Neural cell (in vitro differentiated cells): Measurements from ENCODE around the gene SRP14. TPM values are rescaled to one million over a fixed set of nuclear protein-coding genes. Genes with fewer than 3 reads are reported as not detected.

Source experiments
- H2AFZ ChIP-seq: fragments of 200-600, 300-800 bp; sonication (generic), shearing (Covaris generic); 2 replicates; pipeline ENCODE4 v1.6.0; 2014; ENCODE audit warnings: low read depth, mild to moderate bottlenecking, antibody characterized with exemption, low read length, moderate library complexity
- H3F3A ChIP-seq: fragments of 200-600 bp; shearing (Covaris generic); 2 replicates; pipeline ENCODE4 v1.6.1; 2016; ENCODE audit warnings: mild to moderate bottlenecking, moderate library complexity, mixed read lengths, antibody characterized with exemption, low read length; ENCODE audit not compliant: insufficient read depth, poor library complexity, severe bottlenecking
- H3K27ac ChIP-seq: fragments of 200-600, 300-800 bp; sonication (generic), shearing (Covaris generic); 2 replicates; pipeline ENCODE4 v1.5.1; 2014; ENCODE audit warnings: mild to moderate bottlenecking, low read length, moderate library complexity
- H3K27me3 ChIP-seq: fragments of 300-800, 200-600 bp; sonication (generic), shearing (Covaris generic); 2 replicates; pipeline ENCODE4 v1.6.0; 2014; ENCODE audit warnings: mild to moderate bottlenecking, low read depth, low read length, moderate library complexity; ENCODE audit not compliant: insufficient read depth
- H3K36me3 ChIP-seq: fragments of 300-800, 200-600 bp; sonication (generic), shearing (Covaris generic); 2 replicates; pipeline ENCODE4 v1.5.1; 2014; ENCODE audit warnings: mild to moderate bottlenecking, antibody characterized with exemption, low read length, moderate library complexity; ENCODE audit not compliant: insufficient read depth
- H3K4me2 ChIP-seq: fragments of 300-800, 200-600 bp; sonication (generic), shearing (Covaris generic); 2 replicates; pipeline ENCODE4 v1.6.0; 2014; ENCODE audit warnings: mild to moderate bottlenecking, low read length
- H3K4me3 ChIP-seq: fragments of 300-800, 200-600 bp; sonication (generic), shearing (Covaris generic); 2 replicates; pipeline ENCODE4 v1.5.1; 2014; ENCODE audit warnings: mild to moderate bottlenecking, low read length, moderate library complexity
- H3K79me2 ChIP-seq: fragments of 200-600 bp; shearing (Covaris generic); replicated peaks from 2 replicates; pipeline ENCODE4 v1.6.0; 2014; ENCODE audit warnings: mild to moderate bottlenecking, low read length, moderate library complexity; ENCODE audit not compliant: insufficient read depth
- H3K9ac ChIP-seq: fragments of 300-800, 200-600 bp; sonication (generic), shearing (Covaris generic); 2 replicates; pipeline ENCODE4 v1.6.1; 2016; ENCODE audit warnings: mild to moderate bottlenecking, low read length, mixed read lengths
- H3K9me2 ChIP-seq: fragments of 200-600 bp; shearing (Covaris generic); 2 replicates; pipeline ENCODE4 v1.6.1; 2016; ENCODE audit warnings: mild to moderate bottlenecking, low read length, mixed read lengths; ENCODE audit not compliant: insufficient read depth
- H3K9me3 ChIP-seq: fragments of 200-600, 300-800 bp; sonication (generic), shearing (Covaris generic); 2 replicates; pipeline ENCODE4 v1.6.1; 2016; ENCODE audit warnings: mild to moderate bottlenecking, mixed run types, low read length, moderate library complexity, mixed read lengths
- H4K20me1 ChIP-seq: fragments of 200-600 bp; shearing (Covaris generic); 2 replicates; pipeline ENCODE4 v1.6.1; 2016; ENCODE audit warnings: mild to moderate bottlenecking, mixed run types; ENCODE audit not compliant: insufficient read depth
- CTCF ChIP-seq: fragments of 450-650 bp; IDR thresholded peaks from 2 replicates; pipeline ENCODE4 v1.5.1; 2014; ENCODE audit warnings: antibody characterized with exemption, mild to moderate bottlenecking, moderate library complexity; ENCODE audit not compliant: poor library complexity, severe bottlenecking
- EP300 ChIP-seq: fragments of 450-650 bp; conservative IDR thresholded peaks from 2 replicates; pipeline ENCODE4 v1.6.1; 2014; ENCODE audit warnings: antibody characterized with exemption, mild to moderate bottlenecking, moderate library complexity; ENCODE audit not compliant: poor library complexity, severe bottlenecking
- EZH2 ChIP-seq: fragments of 200-600, 300-800 bp; shearing (Covaris generic), sonication (generic); IDR thresholded peaks from 2 replicates; pipeline ENCODE4 v1.6.1; 2014; ENCODE audit warnings: antibody characterized with exemption, low read length, borderline replicate concordance, mild to moderate bottlenecking; ENCODE audit not compliant: insufficient read depth, poor library complexity, severe bottlenecking
- MXI1 ChIP-seq: fragments of 450-650 bp; conservative IDR thresholded peaks from 2 replicates; pipeline ENCODE4 v1.6.1; 2014; ENCODE audit warnings: antibody characterized with exemption, mild to moderate bottlenecking; ENCODE audit not compliant: poor library complexity, severe bottlenecking
- POLR2AphosphoS5 ChIP-seq: IDR thresholded peaks from 2 replicates; pipeline ENCODE4 v1.6.1; 2012
- RAD21 ChIP-seq: fragments of 450-650 bp; conservative IDR thresholded peaks from 2 replicates; pipeline ENCODE4 v1.6.1; 2014; ENCODE audit warnings: antibody characterized with exemption, mild to moderate bottlenecking, moderate library complexity
- REST ChIP-seq: IDR thresholded peaks from 2 replicates; pipeline ENCODE4 v1.6.1; 2012; ENCODE audit warnings: borderline replicate concordance
- SMC3 ChIP-seq: fragments of 450-650 bp; conservative IDR thresholded peaks from 2 replicates; pipeline ENCODE4 v1.6.1; 2014; ENCODE audit warnings: antibody characterized with exemption, mild to moderate bottlenecking, moderate library complexity; ENCODE audit not compliant: poor library complexity
- TAF1 ChIP-seq: IDR thresholded peaks from 2 replicates; pipeline ENCODE4 v1.6.1; 2012; ENCODE audit warnings: low read depth
- polyA plus RNA-seq: library from polyadenylated mRNA; depleted of rRNA; stranded (reverse); fragments of >200 nt; gene quantifications from 2 replicates; pipeline ENCODE4 v1.2.3, GENCODE V29; 2014

Gene SRP14
- polyA plus RNA-seq, 1 donor from 2014 or later, result 490 TPM

GRCh38 chr15:40028853-40029252, 10.1 kb downstream of the SRP14 start:
- Histone ChIP-seq H3K4me2 (no peak overlapping the region), H3K4me3 (no peak overlapping the region), H3K27ac (no peak overlapping the region), H3K79me2 (no peaks in the 10 kb centered on the region), H3K9me3 (no peaks in the 10 kb centered on the region), H3K9ac (no peak overlapping the region), H3K36me3 (peaks cover 10% of the 10 kb centered on the region), H2AFZ (no peak overlapping the region), H3K9me2 (no peaks in the 10 kb centered on the region), H3K27me3 (no peaks in the 10 kb centered on the region), H3F3A (no peaks in the 10 kb centered on the region), H4K20me1 (no peaks in the 10 kb centered on the region)
- TF ChIP-seq EZH2 (no peak), RAD21 (no peak), CTCF (no peak), REST (no peak), TAF1 (no peak), SMC3 (no peak), EP300 (no peak)

DNA sequence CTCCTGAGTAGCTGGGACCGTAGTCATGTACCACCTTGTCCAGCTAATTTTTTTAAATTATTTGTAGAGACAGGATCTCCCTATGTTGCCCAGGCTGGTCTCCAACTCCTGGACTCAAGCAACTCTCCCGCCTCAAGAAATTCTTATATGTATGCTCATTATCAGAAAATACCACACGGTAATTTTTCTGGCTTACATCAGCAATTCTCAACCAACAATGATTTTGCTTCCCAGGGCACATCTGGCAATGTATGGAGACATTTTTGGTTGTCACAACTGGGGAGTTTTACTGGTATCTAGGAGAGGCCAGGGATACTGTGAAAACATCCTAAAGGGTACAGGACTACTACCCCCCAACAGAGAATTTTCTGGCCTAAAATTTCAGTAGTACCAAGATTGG, 10.8 kb downstream of the SRP14 start:
- H3K9me2 ChIP-seq, result no peaks in the 10 kb centered on the region
- no peak overlapping the region for H2AFZ ChIP-seq
- no peaks in the 10 kb centered on the region for H3F3A ChIP-seq
- peaks cover 10% of the 10 kb centered on the region for H3K36me3 ChIP-seq
- H3K27me3 ChIP-seq, result no peaks in the 10 kb centered on the region
- TF ChIP-seq POLR2AphosphoS5, result no peak
- TF ChIP-seq MXI1, result no peak
- no peak for TF ChIP-seq EZH2
- no peak for TF ChIP-seq REST
- TF ChIP-seq RAD21, result no peak
- no peaks in the 10 kb centered on the region for H3K9me3 ChIP-seq
- no peak overlapping the region for H3K27ac ChIP-seq
- H3K9ac ChIP-seq, result no peak overlapping the region
- H4K20me1 ChIP-seq, result no peaks in the 10 kb centered on the region
- H3K4me2 ChIP-seq, result no peak overlapping the region
- no peaks in the 10 kb centered on the region for H3K79me2 ChIP-seq
- H3K4me3 ChIP-seq, result no peak overlapping the region
